Tibial nerve (tissue), 4 donors: ENCODE data around the gene NR2F6. TPM values are rescaled to one million over a fixed set of nuclear protein-coding genes. Genes with fewer than 3 reads are reported as not detected.

ENCODE experiments used
- DNase-seq, 2 donors: peaks; one replicate each; pipeline ENCODE4 v3.0.0-alpha.2; 2019; ENCODE audit warnings: low spot score in 2 of 2
- H3K27ac ChIP-seq, 4 donors: fragments of 200-600 bp; sonication (generic) in 3 of 4; one replicate each; pipeline ENCODE4 v1.5.1; 2017 to 2019; ENCODE audit warnings: mild to moderate bottlenecking in 1 of 4
- H3K27me3 ChIP-seq, 2 donors: fragments of 200-600 bp; sonication (generic) in 1 of 2; one replicate each; pipeline versions ENCODE4 v1.5.1 to v1.6.0; 2017 to 2019
- H3K36me3 ChIP-seq, 3 donors: fragments of 200-600 bp; sonication (generic); one replicate each; pipeline ENCODE4 v1.5.1; 2018 to 2019
- H3K4me1 ChIP-seq, 4 donors: fragments of 200-600 bp; sonication (generic) in 3 of 4; one replicate each; pipeline ENCODE4 v1.5.1; 2017 to 2019
- H3K4me3 ChIP-seq, 4 donors: fragments of 200-600 bp; sonication (generic) in 3 of 4; one replicate each; pipeline ENCODE4 v1.5.1; 2017 to 2019; ENCODE audit warnings: mild to moderate bottlenecking in 1 of 4, moderate library complexity in 1 of 4
- H3K9me3 ChIP-seq, 4 donors: fragments of 200-600 bp; sonication (generic) in 3 of 4; one replicate each; pipeline ENCODE4 v1.5.1; 2017 to 2019
- EP300 ChIP-seq, 2 donors: sonication (generic); formaldehyde crosslinking; IDR thresholded peaks; one replicate each; pipeline ENCODE4 v1.6.1; 2017; ENCODE audit warnings: antibody characterized with exemption in 2 of 2, mild to moderate bottlenecking in 1 of 2
- POLR2A ChIP-seq, 2 donors: fragments of 450-650 bp; IDR thresholded peaks; one replicate each; pipeline ENCODE4 v1.6.1; 2017; ENCODE audit warnings: antibody characterized with exemption in 2 of 2, mild to moderate bottlenecking in 2 of 2, moderate library complexity in 2 of 2
- WGBS, 2 donors: methylation state at CpG; one replicate each; pipeline ENCODE4 v1.1.5; 2018; 5-methylcytosine and 5-hydroxymethylcytosine counted together
- total RNA-seq, 4 donors: library from RNA; depleted of rRNA; stranded (reverse); fragments of >200 nt; gene quantifications; one replicate each; pipeline ENCODE4 v1.1.0, GENCODE V29; 2016
- TF ChIP-seq, protein P1 (sequence below), 5 experiments: fragments of 200-600 bp in 3 of 5; fragments of 450-650 bp in 2 of 5; sonication (generic) in 3 of 5; IDR thresholded peaks; one replicate each; pipeline ENCODE4 v1.5.1; 2016 to 2019; ENCODE audit warnings: antibody characterized with exemption in 5 of 5, mild to moderate bottlenecking in 3 of 5, moderate library complexity in 2 of 5

Gene NR2F6
- total RNA-seq, 4 donors from 2014 or later = 30.0 to 46.0 (median 39.5) TPM

DNA sequence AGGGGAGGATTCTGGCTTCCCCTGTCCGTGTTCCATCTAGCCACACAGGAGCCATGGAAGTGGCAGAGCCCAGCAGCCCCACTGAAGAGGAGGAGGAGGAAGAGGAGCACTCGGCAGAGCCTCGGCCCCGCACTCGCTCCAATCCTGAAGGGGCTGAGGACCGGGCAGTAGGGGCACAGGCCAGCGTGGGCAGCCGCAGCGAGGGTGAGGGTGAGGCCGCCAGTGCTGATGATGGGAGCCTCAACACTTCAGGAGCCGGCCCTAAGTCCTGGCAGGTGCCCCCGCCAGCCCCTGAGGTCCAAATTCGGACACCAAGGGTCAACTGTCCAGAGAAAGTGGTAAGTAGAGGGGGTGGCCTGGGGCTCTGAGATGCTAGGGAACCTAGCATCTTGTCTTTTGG, 23.0 kb upstream of the NR2F6 start:
- Histone ChIP-seq H3K36me3 (peaks cover 0 to 52% (median under 1%) of the 10 kb centered on the region in 3 donors), H3K9me3 (no peaks in the 10 kb centered on the region), H3K27me3 (no peaks in the 10 kb centered on the region), H3K4me3 (no peak overlapping the region), H3K4me1 (peaks cover 0 to 19% (median 6%) of the 10 kb centered on the region in 4 donors), H3K27ac (no peak overlapping the region)
- TF ChIP-seq POLR2A (IDR thresholded peaks at IDR 0.05) (no peak), EP300 (IDR thresholded peaks at IDR 0.05) (no peak)
- TF ChIP-seq, protein P1, sequence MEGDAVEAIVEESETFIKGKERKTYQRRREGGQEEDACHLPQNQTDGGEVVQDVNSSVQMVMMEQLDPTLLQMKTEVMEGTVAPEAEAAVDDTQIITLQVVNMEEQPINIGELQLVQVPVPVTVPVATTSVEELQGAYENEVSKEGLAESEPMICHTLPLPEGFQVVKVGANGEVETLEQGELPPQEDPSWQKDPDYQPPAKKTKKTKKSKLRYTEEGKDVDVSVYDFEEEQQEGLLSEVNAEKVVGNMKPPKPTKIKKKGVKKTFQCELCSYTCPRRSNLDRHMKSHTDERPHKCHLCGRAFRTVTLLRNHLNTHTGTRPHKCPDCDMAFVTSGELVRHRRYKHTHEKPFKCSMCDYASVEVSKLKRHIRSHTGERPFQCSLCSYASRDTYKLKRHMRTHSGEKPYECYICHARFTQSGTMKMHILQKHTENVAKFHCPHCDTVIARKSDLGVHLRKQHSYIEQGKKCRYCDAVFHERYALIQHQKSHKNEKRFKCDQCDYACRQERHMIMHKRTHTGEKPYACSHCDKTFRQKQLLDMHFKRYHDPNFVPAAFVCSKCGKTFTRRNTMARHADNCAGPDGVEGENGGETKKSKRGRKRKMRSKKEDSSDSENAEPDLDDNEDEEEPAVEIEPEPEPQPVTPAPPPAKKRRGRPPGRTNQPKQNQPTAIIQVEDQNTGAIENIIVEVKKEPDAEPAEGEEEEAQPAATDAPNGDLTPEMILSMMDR (IDR thresholded peaks at IDR 0.05) = no peak
- 95 to 96% methylated on average over 8 to 13 of the region's 13 CpGs for WGBS, 2 donors
- DNase-seq = no peak

GRCh38 chr19:17266975-17267788, 21.5 kb upstream of the NR2F6 start, which contains the start of gene BABAM1:
BABAM1 (plus strand) TSS chr19:17267443; CDS start chr19:17268807, 1,364 bp downstream.
- H3K4me3 ChIP-seq = peak within 1 kb of the TSS; percentile 58 to 92 (median 84)
- DNase-seq = peak; percentile 90 to 96
- peaks cover 0 to 37% (median 0%) of the 10 kb centered on the region in 3 donors for H3K36me3 ChIP-seq
- TF ChIP-seq EP300 (IDR thresholded peaks at IDR 0.05) (peak; percentile 88 to 95), POLR2A (IDR thresholded peaks at IDR 0.05) (peak in 1 of 2 donors; percentile 46)
- TF ChIP-seq, protein P1 (IDR thresholded peaks at IDR 0.05) = peak in 2 of 5 experiments; percentile 53 to 54
- peaks cover 0 to 19% (median 6%) of the 10 kb centered on the region in 4 donors for H3K4me1 ChIP-seq
- 1% methylated on average over 27 of the region's 27 CpGs for WGBS, 2 donors
- H3K27me3 ChIP-seq = no peaks in the 10 kb centered on the region
- H3K9me3 ChIP-seq = no peaks in the 10 kb centered on the region
- peak within 1 kb of the TSS in 3 of 4 donors; percentile 82 to 86 (median 85) for H3K27ac ChIP-seq

DNA sequence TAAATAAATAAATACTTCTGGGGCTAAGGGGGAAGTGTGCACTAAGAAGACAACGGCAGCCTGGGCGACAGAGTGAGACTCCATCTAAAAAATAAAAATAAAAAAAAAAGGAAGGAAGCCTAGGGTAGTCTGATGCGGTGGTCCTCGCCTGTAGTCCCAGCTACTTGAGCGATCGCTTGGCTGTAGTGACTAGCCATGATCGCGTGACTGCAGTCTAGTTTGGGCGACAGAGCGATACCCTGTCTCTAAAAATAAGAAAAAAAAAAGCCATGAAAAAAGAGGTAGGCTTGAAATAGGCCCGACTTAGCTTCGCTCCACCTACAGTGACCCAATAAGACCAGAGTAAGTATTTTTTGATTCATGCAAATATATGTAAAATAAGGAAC, 20.9 kb upstream of the NR2F6 start:
- no peaks in the 10 kb centered on the region for H3K9me3 ChIP-seq
- H3K27me3 ChIP-seq = no peaks in the 10 kb centered on the region
- WGBS, 2 donors = 70 to 73% methylated on average over 12 of the region's 12 CpGs
- H3K4me3 ChIP-seq = no peak overlapping the region
- H3K36me3 ChIP-seq = peaks cover 0 to 31% (median 0%) of the 10 kb centered on the region in 3 donors
- TF ChIP-seq POLR2A (IDR thresholded peaks at IDR 0.05) (no peak), EP300 (IDR thresholded peaks at IDR 0.05) (no peak)
- TF ChIP-seq, protein P1 (IDR thresholded peaks at IDR 0.05) = no peak
- no peak for DNase-seq
- H3K27ac ChIP-seq = peak overlapping the region in 3 of 4 donors; percentile 29 to 86 (median 44)
- peaks cover 0 to 19% (median 6%) of the 10 kb centered on the region in 4 donors for H3K4me1 ChIP-seq

- Histone ChIP-seq H3K4me1 (peaks cover 0 to 20% (median 6%) of the 10 kb centered on the region in 4 donors), H3K4me3 (no peak overlapping the region), H3K27me3 (no peaks in the 10 kb centered on the region), H3K36me3 (peaks cover 0 to 25% (median 0%) of the 10 kb centered on the region in 3 donors), H3K9me3 (no peaks in the 10 kb centered on the region), H3K27ac (no peak overlapping the region)
- 92 to 95% methylated on average over 7 of the region's 7 CpGs for WGBS, 2 donors
- DNase-seq = no peak
- TF ChIP-seq POLR2A (IDR thresholded peaks at IDR 0.05) (no peak), EP300 (IDR thresholded peaks at IDR 0.05) (no peak)
- TF ChIP-seq, protein P1 (IDR thresholded peaks at IDR 0.05) = no peak
Measured at GRCh38 chr19:17266026-17266425, 20.3 kb upstream of the NR2F6 start.

DNA sequence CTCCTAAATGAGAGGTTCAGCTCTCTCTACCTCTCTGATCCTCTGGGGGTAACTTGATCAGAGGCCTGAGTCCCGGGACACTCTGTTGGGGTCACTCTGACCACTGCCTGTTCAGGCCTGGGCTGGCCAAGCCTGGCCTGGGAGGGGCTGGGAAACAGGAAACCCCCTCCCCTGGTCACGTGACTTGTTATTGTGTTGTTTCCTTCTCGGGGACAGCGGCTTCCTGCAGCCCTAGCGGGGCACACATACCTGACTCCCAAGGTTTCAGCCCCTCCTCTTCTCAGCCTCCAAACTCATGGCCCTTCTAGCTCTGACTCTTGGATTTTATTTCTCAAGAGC, 18.9 kb upstream of the NR2F6 start, which contains the start of gene USHBP1:
Gene USHBP1, minus strand, starts transcription at position 105 of the 339 bp plus-strand sequence. CDS start 446 bp downstream, outside the sequence.
- H3K36me3 ChIP-seq = peaks cover 0 to 11% (median 0%) of the 10 kb centered on the region in 3 donors
- 26 to 31% methylated on average over 5 of the region's 5 CpGs for WGBS, 2 donors
- peak within 1 kb of the TSS in 1 of 4 donors; percentile 67 for H3K27ac ChIP-seq
- no peak for DNase-seq
- peak in 1 of 2 donors; percentile 30 for TF ChIP-seq EP300 (IDR thresholded peaks at IDR 0.05)
- TF ChIP-seq, protein P1 (IDR thresholded peaks at IDR 0.05) = no peak
- TF ChIP-seq POLR2A (IDR thresholded peaks at IDR 0.05) = no peak
- H3K9me3 ChIP-seq = peaks cover 0 to 6% (median 0%) of the 10 kb centered on the region in 4 donors
- H3K27me3 ChIP-seq = no peaks in the 10 kb centered on the region
- peaks cover 0 to 21% (median 6%) of the 10 kb centered on the region in 4 donors for H3K4me1 ChIP-seq
- H3K4me3 ChIP-seq = peak within 1 kb of the TSS in 1 of 4 donors; percentile 35
